Mucosa of descending colon (tissue), 3 donors: Measurements from ENCODE around the gene FGF22. TPM values are rescaled to one million over a fixed set of nuclear protein-coding genes. Genes with fewer than 3 reads are reported as not detected.

Experiments used
- ATAC-seq: fragments of 200-7000 bp; cut with Tn5 transposase; one replicate; pipeline ENCODE4 v1.9.1; 2020; ENCODE audit warnings: mild to moderate bottlenecking, moderate library complexity
- DNase-seq, 3 donors: peaks; one replicate each; pipeline ENCODE4 v3.0.0-alpha.2; 2020
- H3K36me3 ChIP-seq: fragments of 200-600 bp; one replicate; pipeline ENCODE4 v1.8.0; 2021; ENCODE audit warnings: low read depth, mild to moderate bottlenecking
- H3K4me1 ChIP-seq: fragments of 200-600 bp; one replicate; pipeline ENCODE4 v1.8.0; 2021; ENCODE audit warnings: low read depth, mild to moderate bottlenecking
- H3K4me3 ChIP-seq: fragments of 200-600 bp; one replicate; pipeline ENCODE4 v1.8.0; 2021; ENCODE audit warnings: mild to moderate bottlenecking
- H3K9me3 ChIP-seq: fragments of 200-600 bp; one replicate; pipeline ENCODE4 v1.8.0; 2021; ENCODE audit warnings: mild to moderate bottlenecking
- CTCF ChIP-seq: fragments of 200-600 bp; IDR thresholded peaks from one replicate; pipeline ENCODE4 v1.8.0; 2022; ENCODE audit warnings: antibody characterized with exemption, mild to moderate bottlenecking
- intact Hi-C, 2 donors: fragments of 100-400 bp; cut with DNase I in 1 of 2; cut with micrococcal nuclease in 1 of 2; formaldehyde crosslinking; loops; one replicate each; pipeline versions ENCODE4 v1.11.0 to v1.11.1; 2022; cut with DNase I, micrococcal nuclease
- total RNA-seq, 3 donors: library from RNA; stranded (reverse); fragmentation: NEBNext Ultra II Directional in 2 of 3; extraction: Animal tissue kit (Norgen Biotek cat#: 25700) in 2 of 3; gene quantifications; one replicate each; pipeline versions ENCODE4 v1.2.1 to v1.2.4, GENCODE V29; 2021 to 2023
- donor health status: DM: no; HTN: no; CAD: no; lungs with moderate emphysema.
- donor health status: DM: no; HTN: no; CAD: no.
- donor health status: DM: no; HTN: yes; CAD: no.

Gene FGF22
- total RNA-seq, 3 donors from 2014 or later, result 0.23 to 0.82 TPM; not detected in 1

GRCh38 chr19:687569-688166, 48.0 kb downstream of the FGF22 start:
- intact Hi-C loops, result no loop called here
- no peaks in the 10 kb centered on the region for H3K9me3 ChIP-seq
- H3K4me1 ChIP-seq, result no peaks in the 10 kb centered on the region
- ATAC-seq (no peak), DNase-seq (no peak)
- TF ChIP-seq CTCF, result no peak
- no peak overlapping the region for H3K4me3 ChIP-seq
- H3K36me3 ChIP-seq, result no peaks in the 10 kb centered on the region

- H3K36me3 ChIP-seq, result no peaks in the 10 kb centered on the region
- no peak overlapping the region for H3K4me3 ChIP-seq
- no peaks in the 10 kb centered on the region for H3K4me1 ChIP-seq
- TF ChIP-seq CTCF, result no peak
- H3K9me3 ChIP-seq, result no peaks in the 10 kb centered on the region
- DNase-seq (no peak), ATAC-seq (no peak)
- intact Hi-C loops, result no loop called here
Observed at GRCh38 chr19:688214-688613, 48.5 kb downstream of the FGF22 start.

- H3K4me1 ChIP-seq, result no peaks in the 10 kb centered on the region
- DNase-seq (no peak), ATAC-seq (no peak)
- H3K9me3 ChIP-seq, result no peaks in the 10 kb centered on the region
- no peaks in the 10 kb centered on the region for H3K36me3 ChIP-seq
- TF ChIP-seq CTCF, result no peak
- H3K4me3 ChIP-seq, result no peak overlapping the region
- intact Hi-C loops, result no loop called here
Observed at GRCh38 chr19:688992-689391, 49.3 kb downstream of the FGF22 start.

- intact Hi-C loops, result no loop called here
- Histone ChIP-seq H3K4me1 (no peaks in the 10 kb centered on the region), H3K4me3 (no peak overlapping the region), H3K36me3 (no peaks in the 10 kb centered on the region), H3K9me3 (no peaks in the 10 kb centered on the region)
- TF ChIP-seq CTCF, result no peak
- no peak for ATAC-seq
- DNase-seq, result no peak
Observed at GRCh38 chr19:690203-690602, 50.5 kb downstream of the FGF22 start.

Other genes with a start within 250 kb of the FGF22 start
- gene C2CD4C, start 230.7 kb upstream of the FGF22 start, total RNA-seq, result 1 to 10 TPM in 1 of 3 donors, under 1 TPM in 2; 0.17 to 1.7 (median 0.65) TPM
- gene SHC2, start 178.8 kb upstream of the FGF22 start, total RNA-seq, result 10 to 100 TPM in 1 of 3 donors, 1 to 10 TPM in 2; 5.3 to 39.3 (median 6.0) TPM
- gene MADCAM1, start 143.4 kb upstream of the FGF22 start, total RNA-seq, result 1 to 10 TPM; 2.3 to 4.3 (median 4.1) TPM
- 10 to 100 TPM; 15.5 to 20.6 (median 16.0) TPM for gene TPGS1, start 132.4 kb upstream of the FGF22 start, total RNA-seq
- 10 to 100 TPM; 64.6 to 78.0 (median 71.2) TPM for gene CDC34, start 108.1 kb upstream of the FGF22 start, total RNA-seq
- gene GZMM, start 95.8 kb upstream of the FGF22 start, total RNA-seq, result 1 to 10 TPM in 2 of 3 donors, under 1 TPM in 1; 0.76 to 1.4 (median 1.4) TPM
- gene BSG, start 67.3 kb upstream of the FGF22 start, total RNA-seq, result 1,000 to 10,000 TPM in 1 of 3 donors, 100 to 1,000 TPM in 2; 695 to 1,536 (median 896) TPM
- under 1 TPM; 0.12 to 0.89 (median 0.17) TPM for gene HCN2, start 50.0 kb upstream of the FGF22 start, total RNA-seq
- gene POLRMT, start 6.3 kb upstream of the FGF22 start, total RNA-seq, result 10 to 100 TPM; 48.3 to 61.1 (median 51.1) TPM
- gene RNF126, start 23.3 kb downstream of the FGF22 start, total RNA-seq, result 10 to 100 TPM; 47.5 to 69.1 (median 62.0) TPM
- 10 to 100 TPM in 2 of 3 donors, 1 to 10 TPM in 1; 2.6 to 25.0 (median 12.8) TPM for gene FSTL3, start 36.5 kb downstream of the FGF22 start, total RNA-seq
- gene PRSS57, start 55.6 kb downstream of the FGF22 start, total RNA-seq, result not detected
- 10 to 100 TPM in 2 of 3 donors, 1 to 10 TPM in 1; 8.1 to 58.4 (median 13.0) TPM for gene PALM, start 69.1 kb downstream of the FGF22 start, total RNA-seq
- gene MISP, start 111.2 kb downstream of the FGF22 start, total RNA-seq, result 100 to 1,000 TPM; 184 to 443 (median 361) TPM
- 100 to 1,000 TPM; 204 to 305 (median 281) TPM for gene PTBP1, start 157.6 kb downstream of the FGF22 start, total RNA-seq
- gene PLPPR3, start 182.1 kb downstream of the FGF22 start, total RNA-seq, result under 1 TPM in 1 of 3 donors, not detected in 2; 0.19 TPM
- under 1 TPM in 1 of 3 donors, not detected in 2; 0.25 TPM for gene AZU1, start 188.0 kb downstream of the FGF22 start, total RNA-seq
- not detected for gene PRTN3, start 201.1 kb downstream of the FGF22 start, total RNA-seq
- gene ELANE, start 212.4 kb downstream of the FGF22 start, total RNA-seq, result 1 to 10 TPM in 1 of 3 donors, under 1 TPM in 2; 0.43 to 1.2 (median 0.77) TPM
- gene CFD, start 219.8 kb downstream of the FGF22 start, total RNA-seq, result 100 to 1,000 TPM in 2 of 3 donors, 10 to 100 TPM in 1; 43.1 to 209 (median 110) TPM